Thymus (tissue), 11 donors: ENCODE measurements around the gene SAV1. TPM values are rescaled to one million over a fixed set of nuclear protein-coding genes. Genes with fewer than 3 reads are reported as not detected.

Experiments used
- DNase-seq, 9 donors: peaks; one replicate each; pipeline ENCODE4 v3.0.0-alpha.2; 2013; ENCODE audit warnings: low spot score in 9 of 9, low read depth in 6 of 9, missing footprints in 1 of 9
- H3K27ac ChIP-seq, 2 donors: one replicate each; pipeline ENCODE4 v1.5.1; 2013; ENCODE audit warnings: control low read depth in 1 of 2, low read depth in 1 of 2, low read length in 1 of 2, mild to moderate bottlenecking in 1 of 2, moderate library complexity in 1 of 2
- H3K27me3 ChIP-seq, 2 donors: one replicate each; pipeline ENCODE4 v1.5.1; 2013; ENCODE audit warnings: low read length in 1 of 2; ENCODE audit not compliant: control insufficient read depth in 2 of 2, insufficient read depth in 1 of 2
- H3K36me3 ChIP-seq, 2 donors: one replicate each; pipeline ENCODE4 v1.5.1; 2013; ENCODE audit warnings: low read length in 1 of 2, mild to moderate bottlenecking in 1 of 2, moderate library complexity in 1 of 2; ENCODE audit not compliant: control insufficient read depth in 2 of 2, insufficient read depth in 2 of 2
- H3K4me1 ChIP-seq, 2 donors: one replicate each; pipeline ENCODE4 v1.5.1; 2013; ENCODE audit warnings: low read length in 2 of 2; ENCODE audit not compliant: control insufficient read depth in 2 of 2, insufficient read depth in 2 of 2
- H3K4me3 ChIP-seq, 2 donors: one replicate each; pipeline ENCODE4 v1.5.1; 2013; ENCODE audit warnings: low read length in 2 of 2, control low read depth in 1 of 2, mild to moderate bottlenecking in 1 of 2
- H3K9me3 ChIP-seq, 2 donors: one replicate each; pipeline ENCODE4 v1.5.1; 2013; ENCODE audit warnings: low read length in 1 of 2, mild to moderate bottlenecking in 1 of 2; ENCODE audit not compliant: control insufficient read depth in 2 of 2, insufficient read depth in 1 of 2
- WGBS: extraction: QIAGEN DNeasy Blood & Tissue Kit; methylation state at CpG from one replicate; pipeline ENCODE4 v1.1.7; 2013; 5-methylcytosine and 5-hydroxymethylcytosine counted together
- polyA plus RNA-seq: library from polyadenylated mRNA; stranded (reverse); fragments of 200-250 nt; gene quantifications from one replicate; pipeline ENCODE4 v1.2.3, GENCODE V29; 2013
- total RNA-seq: library from RNA; stranded (reverse); fragments of 120-200 nt; gene quantifications from one replicate; pipeline ENCODE4 v1.2.4, GENCODE V29; 2013
- donor health status: healthy.

Gene SAV1
- total and polyA plus RNA-seq, 2 donors: 7.4 to 25.9 TPM

GRCh38 chr14:50606468-50606867, 61.6 kb downstream of the SAV1 start:
- no peaks in the 10 kb centered on the region for H3K4me1 ChIP-seq
- no peak overlapping the region for H3K4me3 ChIP-seq
- DNase-seq: no peak
- no peaks in the 10 kb centered on the region for H3K9me3 ChIP-seq
- 97% methylated on average over 2 of the region's 2 CpGs for WGBS
- H3K27me3 ChIP-seq: no peaks in the 10 kb centered on the region
- no peak overlapping the region for H3K27ac ChIP-seq
- no peaks in the 10 kb centered on the region for H3K36me3 ChIP-seq

GRCh38 chr14:50605766-50606165, 62.3 kb downstream of the SAV1 start:
- 0% methylated on average over 1 of the region's 1 CpG for WGBS
- no peak overlapping the region for H3K27ac ChIP-seq

GRCh38 chr14:50603565-50603964, 64.5 kb downstream of the SAV1 start:
- Histone ChIP-seq H3K36me3 (no peaks in the 10 kb centered on the region), H3K27me3 (no peaks in the 10 kb centered on the region), H3K4me3 (no peak overlapping the region), H3K27ac (no peak overlapping the region), H3K4me1 (no peaks in the 10 kb centered on the region), H3K9me3 (no peaks in the 10 kb centered on the region)
- no peak for DNase-seq
- 91% methylated on average over 2 of the region's 2 CpGs for WGBS

More at GRCh38 chr14:50605766-50606165, 62.3 kb downstream of the SAV1 start:
- Histone ChIP-seq H3K4me3 (no peak overlapping the region), H3K27me3 (no peaks in the 10 kb centered on the region), H3K36me3 (no peaks in the 10 kb centered on the region), H3K4me1 (no peaks in the 10 kb centered on the region), H3K9me3 (no peaks in the 10 kb centered on the region)
- DNase-seq: no peak

- H3K4me1 ChIP-seq: no peaks in the 10 kb centered on the region
- no peak overlapping the region for H3K4me3 ChIP-seq
- H3K36me3 ChIP-seq: no peaks in the 10 kb centered on the region
- no peaks in the 10 kb centered on the region for H3K9me3 ChIP-seq
- no peak overlapping the region for H3K27ac ChIP-seq
- 95% methylated on average over 3 of the region's 3 CpGs for WGBS
- H3K27me3 ChIP-seq: no peaks in the 10 kb centered on the region
- DNase-seq: no peak
Observed at GRCh38 chr14:50602035-50602434, 66.1 kb downstream of the SAV1 start.

GRCh38 chr14:50601394-50601793, 66.7 kb downstream of the SAV1 start:
- no peaks in the 10 kb centered on the region for H3K36me3 ChIP-seq
- H3K4me3 ChIP-seq: no peak overlapping the region
- DNase-seq: no peak
- H3K9me3 ChIP-seq: no peaks in the 10 kb centered on the region
- no peaks in the 10 kb centered on the region for H3K27me3 ChIP-seq
- H3K27ac ChIP-seq: no peak overlapping the region
- no peaks in the 10 kb centered on the region for H3K4me1 ChIP-seq
- WGBS: 98% methylated on average over 2 of the region's 2 CpGs

GRCh38 chr14:50600849-50601248, 67.3 kb downstream of the SAV1 start:
- no peaks in the 10 kb centered on the region for H3K27me3 ChIP-seq
- WGBS: 98% methylated on average over 5 of the region's 5 CpGs
- no peaks in the 10 kb centered on the region for H3K36me3 ChIP-seq
- no peak overlapping the region for H3K27ac ChIP-seq
- DNase-seq: no peak
- H3K4me1 ChIP-seq: no peaks in the 10 kb centered on the region
- no peaks in the 10 kb centered on the region for H3K9me3 ChIP-seq
- H3K4me3 ChIP-seq: no peak overlapping the region

GRCh38 chr14:50599700-50600444, 68.2 kb downstream of the SAV1 start:
- peak in 5 of 9 donors; percentile 3 to 41 (median 5) for DNase-seq
- WGBS: 74% methylated on average over 4 of the region's 4 CpGs
- H3K36me3 ChIP-seq: no peaks in the 10 kb centered on the region
- no peaks in the 10 kb centered on the region for H3K4me1 ChIP-seq
- H3K27me3 ChIP-seq: no peaks in the 10 kb centered on the region
- H3K4me3 ChIP-seq: no peak overlapping the region
- no peak overlapping the region for H3K27ac ChIP-seq
- H3K9me3 ChIP-seq: no peaks in the 10 kb centered on the region

GRCh38 chr14:50598765-50599164, 69.3 kb downstream of the SAV1 start:
- Histone ChIP-seq H3K4me3 (no peak overlapping the region), H3K4me1 (no peaks in the 10 kb centered on the region), H3K27me3 (no peaks in the 10 kb centered on the region), H3K9me3 (no peaks in the 10 kb centered on the region), H3K36me3 (no peaks in the 10 kb centered on the region), H3K27ac (no peak overlapping the region)
- DNase-seq: no peak

GRCh38 chr14:50594577-50595316, 73.4 kb downstream of the SAV1 start:
- Histone ChIP-seq H3K4me3 (no peak overlapping the region), H3K27ac (no peak overlapping the region), H3K27me3 (no peaks in the 10 kb centered on the region), H3K36me3 (no peaks in the 10 kb centered on the region), H3K4me1 (no peaks in the 10 kb centered on the region), H3K9me3 (no peaks in the 10 kb centered on the region)
- no peak for DNase-seq
- 94% methylated on average over 8 of the region's 8 CpGs for WGBS
